H1 (cell line): ENCODE data around the gene VWA5A. TPM values are rescaled to one million over a fixed set of nuclear protein-coding genes. Genes with fewer than 3 reads are reported as not detected.

Source experiments
- ATF2 ChIP-seq: IDR thresholded peaks from 2 replicates; pipeline ENCODE4 v1.6.1; 2012; ENCODE audit warnings: low read length, inconsistent platforms
- polyA plus RNA-seq, 7 experiments: library from polyadenylated mRNA; depleted of rRNA in 3 of 7; stranded (reverse) in 5 of 7; unstranded in 2 of 7; fragments of >200 nt in 5 of 7; fragments of 200-250 nt in 2 of 7; gene quantifications; 1 replicate in 5 of 7; 2 replicates in 1 of 7; 4 replicates in 1 of 7; pipeline versions ENCODE4 v1.2.1 to v1.2.3, GENCODE V29; 2011 to 2013; ENCODE audit warnings: missing spikeins in 2 of 7, mixed read lengths in 2 of 7
- total RNA-seq: library from RNA; stranded (reverse); fragmentation: NEBNext Ultra II Directional; extraction: Animal tissue kit (Norgen Biotek cat#: 25700); gene quantifications from 2 replicates; pipeline ENCODE4 v1.2.1, GENCODE V29; 2021

VWA5A gene
- total and polyA plus RNA-seq, 2 of the 8 experiments (the other 6 are each of a cell fraction or from before 2014, with no cell fraction given), result 12.5 to 20.4 TPM

- no peak for TF ChIP-seq ATF2
Measured at GRCh38 chr11:124074554-124074953, 40.7 kb upstream of the VWA5A start (continued).
